ENCODE results near the gene GPR137. TPM values are rescaled to one million over a fixed set of nuclear protein-coding genes. Genes with fewer than 3 reads are reported as not detected.

Gene GPR137
- total RNA-seq, 1 donor from 2014 or later: 24.8 TPM

- no peak overlapping the region for H3K4me3 ChIP-seq (ENCODE audit: low read depth, low read length)
- TF ChIP-seq CTCF (conservative IDR thresholded peaks at IDR 0.05; ENCODE audit: low read depth, low read length): no peak
- DNase-seq (ENCODE audit: low read depth): no peak
Measured at GRCh38 chr11:64253481-64253880, 32.2 kb upstream of the GPR137 start.

- TF ChIP-seq CTCF (conservative IDR thresholded peaks at IDR 0.05; ENCODE audit: low read depth, low read length): no peak
- no peak for DNase-seq (ENCODE audit: low read depth)
- H3K4me3 ChIP-seq (ENCODE audit: low read depth, low read length): no peak overlapping the region
Measured at GRCh38 chr11:64254326-64254725, 31.3 kb upstream of the GPR137 start.

- no peak for TF ChIP-seq CTCF (conservative IDR thresholded peaks at IDR 0.05; ENCODE audit: low read depth, low read length)
- DNase-seq (ENCODE audit: low read depth): no peak
- no peak overlapping the region for H3K4me3 ChIP-seq (ENCODE audit: low read depth, low read length)
Measured at GRCh38 chr11:64255135-64256128, 30.2 kb upstream of the GPR137 start.

- no peak for DNase-seq (ENCODE audit: low read depth)
- no peak overlapping the region for H3K4me3 ChIP-seq (ENCODE audit: low read depth, low read length)
- no peak for TF ChIP-seq CTCF (conservative IDR thresholded peaks at IDR 0.05; ENCODE audit: low read depth, low read length)
Measured at GRCh38 chr11:64256300-64256699, 29.3 kb upstream of the GPR137 start.

GRCh38 chr11:64258356-64258755 lies 27.3 kb upstream of the GPR137 start:
- no peak overlapping the region for H3K4me3 ChIP-seq (ENCODE audit: low read depth, low read length)
- no peak for TF ChIP-seq CTCF (conservative IDR thresholded peaks at IDR 0.05; ENCODE audit: low read depth, low read length)

GRCh38 chr11:64258946-64259532 lies 26.6 kb upstream of the GPR137 start:
- TF ChIP-seq CTCF (conservative IDR thresholded peaks at IDR 0.05; ENCODE audit: low read depth, low read length): no peak

More at GRCh38 chr11:64258356-64258755, 27.3 kb upstream of the GPR137 start:
- DNase-seq (ENCODE audit: low read depth): no peak

More at GRCh38 chr11:64258946-64259532, 26.6 kb upstream of the GPR137 start:
- no peak for DNase-seq (ENCODE audit: low read depth)
- no peak overlapping the region for H3K4me3 ChIP-seq (ENCODE audit: low read depth, low read length)
